22Rv1 (cell line): ENCODE measurements around the gene CCDC188.

Experiments used
- CTCF ChIP-seq: fragments of 450-650 bp; IDR thresholded peaks from 2 replicates; pipeline ENCODE4 v1.5.1; 2017; ENCODE audit warnings: mild to moderate bottlenecking
- ZFX ChIP-seq: fragments of 450-650 bp; IDR thresholded peaks from 2 replicates; pipeline ENCODE4 v1.6.1; 2017; ENCODE audit warnings: antibody characterized with exemption, borderline replicate concordance

- no peak for TF ChIP-seq CTCF
- no peak for TF ChIP-seq ZFX
Measured at GRCh38 chr22:20155330-20156041, 4.6 kb upstream of the CCDC188 start.
